GM19238 (cell line): ENCODE measurements around the gene TAS1R1.

Experiments used
- DNase-seq: peaks from one replicate; pipeline ENCODE4 v3.0.0; 2011; ENCODE audit warnings: low spot score; ENCODE audit not compliant: insufficient read length

The TAS1R1 gene

GRCh38 chr1:6628971-6629479 is 73.9 kb downstream of the TAS1R1 start:
- no peak for DNase-seq
